Hypothalamus (tissue), 51 donors: ENCODE measurements around the gene GRIA4.
"Not testable (repeated sequence)": the region's sequence is repeated elsewhere in the genome, so short reads cannot be mapped to it uniquely, and the experiment has no call there.

Experiments used
- DNase-seq, 51 donors: peaks; one replicate each; lab custom pipeline; 2025; lab: John Stamatoyannopoulos, UW

Gene GRIA4

DNA sequence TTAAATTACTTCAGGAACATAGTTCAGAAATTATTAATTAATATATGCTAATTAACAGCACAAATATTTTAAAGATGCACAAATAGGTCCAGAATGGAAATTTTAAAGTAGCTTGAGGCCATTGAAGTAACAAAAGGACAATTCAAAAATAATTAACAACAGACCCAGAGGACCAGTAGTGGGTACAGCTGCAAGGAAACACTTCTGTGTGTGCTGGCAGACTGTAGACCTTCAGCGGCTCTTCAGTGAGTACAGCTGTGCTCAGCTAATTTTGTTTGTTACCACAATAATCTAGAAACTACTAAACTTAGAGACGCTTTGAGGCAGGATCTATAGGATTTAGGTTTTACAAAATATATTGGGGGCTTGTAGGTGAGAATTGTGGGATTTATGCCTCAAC, 103.8 kb downstream of the GRIA4 start:
- DNase-seq, result no peak

- no peak for DNase-seq
These were observed 108.8 kb downstream of the GRIA4 start for GRCh38 chr11:105718641-105719040.

GRCh38 chr11:105719073-105719822, 109.4 kb downstream of the GRIA4 start:
- DNase-seq, result no peak

- DNase-seq, result peak in 5 of 51 donors; percentile 4 to 16 (median 5)
These were observed 110.2 kb downstream of the GRIA4 start for GRCh38 chr11:105720096-105720495.

- no peak for DNase-seq
These were observed 113.4 kb downstream of the GRIA4 start for GRCh38 chr11:105723269-105723668.

DNA sequence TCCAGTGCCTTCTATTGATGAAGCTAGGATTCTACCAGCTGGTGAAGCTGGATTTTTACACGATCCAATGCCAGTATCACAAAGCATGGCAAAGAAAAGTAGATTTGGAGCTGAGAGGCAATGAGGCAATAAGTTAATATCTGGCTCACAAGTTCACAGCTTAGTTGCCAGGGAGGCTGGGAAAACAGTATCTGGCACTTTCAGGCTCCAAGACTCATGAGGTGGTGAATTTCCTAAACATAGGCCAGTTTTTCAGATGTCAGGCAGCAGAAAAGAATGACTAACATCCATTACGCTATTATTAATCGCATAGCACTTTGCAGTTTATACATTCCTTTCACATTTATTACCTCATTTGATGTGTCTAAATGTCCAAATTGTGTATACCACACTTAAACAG, 122.7 kb downstream of the GRIA4 start:
- DNase-seq, result no peak

- no peak for DNase-seq
These were observed 124.6 kb downstream of the GRIA4 start for GRCh38 chr11:105734426-105734825.

DNA sequence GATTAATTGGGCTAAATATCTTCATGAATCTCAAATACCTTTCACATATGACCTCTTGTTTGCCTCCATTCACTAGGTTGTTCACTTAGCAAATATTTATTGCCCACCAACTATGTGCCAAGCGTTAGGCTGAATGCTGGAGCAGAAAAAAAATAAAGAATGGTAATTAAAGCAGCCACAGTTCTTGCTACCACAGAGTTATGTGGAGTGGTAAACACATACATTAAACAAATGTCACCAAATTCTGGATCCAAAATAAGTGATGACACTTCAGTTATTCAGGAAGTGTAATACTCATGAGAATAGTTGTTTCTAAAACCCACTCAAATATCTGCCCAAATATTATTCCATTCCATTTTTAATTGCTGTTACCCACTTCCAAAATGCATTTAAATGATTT, 128.4 kb downstream of the GRIA4 start:
- no peak for DNase-seq

GRCh38 chr11:105738986-105739795, 129.3 kb downstream of the GRIA4 start:
- DNase-seq, result peak in 2 of 51 donors; percentile 11 to 55

DNA sequence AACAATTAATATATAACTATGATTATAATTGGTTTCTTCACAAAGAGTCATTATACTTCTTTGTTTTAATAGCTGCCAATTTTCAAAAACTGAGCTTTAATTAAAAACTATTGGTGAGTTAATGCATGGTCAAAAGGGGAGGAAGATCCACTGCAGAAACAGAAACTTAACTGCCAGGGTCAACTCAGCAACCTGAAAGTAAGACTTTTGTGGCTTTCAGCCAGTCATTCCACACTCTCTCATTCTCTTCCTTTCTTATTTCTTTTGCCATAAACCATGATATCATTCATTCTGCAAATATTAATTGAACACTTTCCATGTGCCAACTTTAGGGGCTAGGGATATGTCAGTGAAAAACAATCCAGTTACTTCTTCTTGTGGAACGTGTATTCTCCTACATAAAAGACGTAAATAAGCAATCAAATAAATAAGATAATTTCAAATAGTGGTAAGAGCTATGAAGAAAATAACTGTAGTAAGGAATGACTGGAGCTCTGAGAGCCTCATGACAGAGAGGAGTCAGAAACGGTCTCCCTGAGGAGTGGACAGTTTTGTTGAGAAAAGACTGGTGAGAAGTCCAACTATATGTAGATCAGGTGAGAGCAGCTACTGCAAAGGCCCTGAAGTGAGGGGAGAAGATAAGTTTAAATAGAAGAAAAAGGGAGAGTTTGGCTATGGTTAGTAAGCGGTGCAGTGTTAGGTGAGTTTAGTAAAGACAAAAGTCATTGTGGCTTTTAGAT, 130.5 kb downstream of the GRIA4 start:
- DNase-seq, result no peak

DNA sequence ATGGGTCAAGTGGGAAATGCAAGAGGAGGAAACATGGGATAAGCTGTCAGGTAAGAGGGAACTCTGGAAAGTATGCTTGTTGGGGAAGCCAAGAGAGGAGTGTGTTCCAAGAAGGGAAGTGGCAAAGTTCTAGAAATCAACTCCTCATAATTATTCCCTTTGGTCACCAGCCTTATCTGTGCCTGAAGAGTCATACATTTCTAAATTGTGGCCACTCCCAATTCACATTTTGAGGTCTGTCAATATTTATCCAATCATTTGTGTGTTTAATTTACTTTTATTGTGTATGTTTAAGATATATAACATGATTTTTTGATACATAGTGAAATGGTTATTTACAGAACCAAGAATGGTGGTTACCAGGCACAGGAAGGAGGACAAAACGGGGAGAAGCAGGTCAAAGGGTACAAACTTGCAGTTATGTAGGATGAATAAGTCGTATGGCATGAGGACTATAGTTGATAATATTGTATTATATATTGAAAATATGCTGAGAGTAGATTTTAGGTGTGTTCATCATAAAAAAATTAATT, 131.7 kb downstream of the GRIA4 start:
- DNase-seq, result no peak

DNA sequence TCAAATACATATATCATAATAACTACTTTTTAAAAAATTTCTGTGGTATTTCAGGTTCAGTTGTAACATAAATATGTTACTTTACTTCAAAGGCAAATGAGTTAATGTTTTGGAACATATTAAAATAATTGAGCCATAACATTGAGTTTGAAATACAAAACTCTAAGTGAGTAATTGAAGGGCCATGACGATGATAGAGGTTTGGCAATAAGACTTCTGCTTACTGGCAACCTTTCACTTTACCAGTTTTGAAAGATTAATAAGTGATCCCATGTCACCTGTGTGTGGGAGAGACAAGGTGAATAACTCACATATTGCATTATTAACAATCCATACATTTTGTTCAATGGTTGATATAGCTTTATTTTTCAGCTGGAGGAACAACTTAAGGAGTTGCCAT, 144.4 kb downstream of the GRIA4 start:
- DNase-seq, result no peak

GRCh38 chr11:105754716-105755115, 144.8 kb downstream of the GRIA4 start:
- no peak for DNase-seq

- no peak for DNase-seq
These were observed 147.2 kb downstream of the GRIA4 start for GRCh38 chr11:105757107-105757506.

DNA sequence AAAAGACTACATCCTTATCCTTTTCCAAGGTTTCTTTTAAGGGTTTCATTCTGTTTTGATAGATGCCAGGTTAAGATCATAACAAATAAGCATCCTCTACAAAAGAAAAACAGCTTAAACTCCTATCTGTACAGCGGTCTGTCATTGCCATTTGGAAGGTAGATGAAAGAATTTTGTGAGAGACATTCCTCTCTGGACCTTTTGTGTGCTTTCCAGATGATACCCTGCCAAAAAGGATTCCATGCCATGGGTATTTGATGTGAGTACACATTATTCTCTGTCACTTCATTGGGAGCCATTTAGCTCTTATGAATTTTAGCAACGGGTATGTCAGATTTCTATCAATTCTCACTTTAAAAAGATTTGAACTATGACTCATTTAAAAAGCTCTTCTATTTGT, 153.7 kb downstream of the GRIA4 start:
- DNase-seq, result no peak

DNA sequence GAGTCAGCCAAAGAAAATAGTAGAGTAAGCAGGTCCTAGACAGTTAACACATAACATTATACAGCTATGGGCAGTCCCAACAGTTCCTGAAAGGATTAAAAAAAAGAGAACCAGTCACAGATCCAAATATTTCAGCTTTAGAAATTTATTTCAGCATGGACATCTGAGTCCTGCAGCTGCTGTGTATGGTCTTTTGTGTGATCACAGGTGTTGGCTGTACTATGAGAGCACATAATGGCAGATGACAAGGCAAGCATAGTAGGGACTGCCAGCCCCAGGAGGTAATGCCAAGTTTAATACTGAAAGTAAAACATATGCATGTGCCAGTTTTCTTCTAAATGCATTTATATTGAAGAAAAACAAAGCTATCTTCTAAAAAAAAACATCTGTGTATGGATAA, 158.1 kb downstream of the GRIA4 start:
- DNase-seq, result no peak

DNA sequence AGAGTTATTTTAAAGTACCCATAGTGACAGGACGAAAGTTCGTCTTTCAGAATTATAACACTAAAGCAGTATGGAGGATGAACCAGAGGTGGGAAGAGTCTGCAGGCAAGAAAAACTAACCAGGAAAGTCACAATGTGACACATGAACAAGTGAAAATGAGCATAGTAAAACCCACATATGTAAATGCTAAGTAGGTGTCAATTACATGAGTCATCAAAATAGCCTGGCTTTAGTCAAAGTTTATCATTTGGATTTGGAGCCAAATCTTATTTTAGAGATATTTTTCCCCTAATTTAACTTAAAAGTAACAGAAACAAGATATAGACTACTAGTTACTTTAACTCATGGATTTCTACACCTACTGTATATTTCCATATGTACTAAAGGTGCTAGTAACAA, 159.8 kb downstream of the GRIA4 start:
- no peak for DNase-seq

DNA sequence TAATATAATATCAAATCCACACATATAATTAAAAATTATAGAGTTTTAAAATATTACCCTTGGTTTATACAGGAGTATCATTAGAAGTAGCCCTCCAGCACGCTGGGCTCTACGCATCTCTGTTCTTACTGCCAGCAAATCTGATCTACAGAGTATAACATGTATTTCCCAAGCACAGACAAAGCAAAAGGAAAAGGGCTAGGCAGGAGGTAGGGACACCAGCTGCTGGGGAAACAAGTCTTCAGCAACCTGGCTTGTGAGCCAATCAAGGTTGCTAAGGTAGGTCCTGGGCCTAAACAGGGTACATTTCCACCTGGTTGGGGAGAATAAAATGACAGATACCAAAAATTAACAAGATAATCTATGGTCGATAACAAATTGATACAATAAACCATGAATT, 163.6 kb downstream of the GRIA4 start:
- not testable (repeated sequence) for DNase-seq

GRCh38 chr11:105774899-105775298, 165.0 kb downstream of the GRIA4 start:
- no peak for DNase-seq

DNA sequence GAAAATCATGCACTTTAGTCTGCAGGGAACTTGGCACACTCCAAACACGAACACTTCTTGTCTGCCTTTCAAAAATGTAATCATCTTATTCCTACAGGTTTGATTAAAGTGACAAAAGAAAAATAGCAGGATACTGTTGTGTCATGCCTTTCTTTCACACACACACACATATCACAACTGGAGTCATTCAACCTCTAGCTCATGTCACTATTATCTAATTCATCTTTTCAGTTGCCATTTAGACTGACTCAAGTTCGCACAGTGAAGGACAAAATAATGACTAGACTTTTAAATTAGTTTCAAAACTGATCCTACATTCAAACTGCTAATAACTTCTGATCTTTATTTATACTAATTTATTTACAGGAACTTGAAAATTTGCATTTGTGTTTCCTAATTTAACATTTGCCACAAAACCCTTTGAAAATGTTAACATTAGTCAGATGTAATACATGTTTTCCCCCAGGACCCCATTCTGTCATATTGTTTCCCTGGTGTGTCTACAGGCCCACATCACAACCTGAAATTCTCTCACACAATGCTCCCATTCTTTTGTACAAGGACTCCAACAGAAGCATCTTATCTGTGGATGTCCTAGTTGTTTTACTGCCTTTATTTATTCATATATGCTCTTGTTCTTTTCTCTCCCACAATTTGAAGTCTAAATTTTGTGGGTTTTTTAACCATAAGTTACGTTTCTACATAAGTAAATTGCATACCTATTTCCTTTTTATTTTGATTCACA, 171.1 kb downstream of the GRIA4 start:
- no peak for DNase-seq
